KG1 (cell line): ENCODE measurements around the gene ARG1.
"Not testable (repeated sequence)": the region's sequence is repeated elsewhere in the genome, so short reads cannot be mapped to it uniquely, and the experiment has no call there.

Experiments used
- DNase-seq: peaks from one replicate; lab custom pipeline; 2025; lab: John Stamatoyannopoulos, UW

The ARG1 gene

GRCh38 chr6:131572686-131573415 lies at the start of gene ARG1:
Gene ARG1, plus strand, starts transcription at chr6:131573226. Its CDS starts 57 bp downstream, at chr6:131573283.
- DNase-seq: no peak

DNA sequence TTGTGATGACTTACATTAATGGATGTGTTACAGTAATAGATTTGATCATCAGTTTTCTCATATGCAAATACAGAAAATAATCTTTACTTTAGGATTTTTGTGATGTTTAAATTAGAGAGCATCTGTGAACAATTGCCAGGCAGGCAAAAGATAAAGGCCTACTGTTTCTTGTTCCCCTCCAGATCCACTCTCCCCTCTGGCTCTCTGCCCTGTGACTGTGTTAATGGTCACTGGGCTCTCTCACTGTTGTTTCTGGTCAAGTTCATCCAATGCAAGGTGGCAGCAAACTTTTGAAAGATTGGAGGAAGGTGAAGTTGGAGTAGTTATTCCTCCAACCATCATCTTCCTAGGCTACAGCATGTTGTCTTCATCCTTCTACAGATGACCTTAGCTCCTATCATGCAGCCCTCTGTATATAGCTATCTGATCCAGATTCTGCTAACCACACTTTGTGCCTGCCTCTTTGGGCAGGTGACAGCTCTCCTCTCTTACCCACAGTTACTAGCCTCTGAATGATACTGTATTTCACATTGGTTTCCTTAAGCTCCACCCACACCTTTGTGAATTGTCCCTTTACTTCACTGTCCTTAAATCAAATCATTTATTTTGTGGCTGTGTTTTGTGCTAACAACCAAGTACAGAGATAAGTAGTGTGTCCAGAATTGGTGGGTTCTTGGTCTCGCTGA lies 48.9 kb upstream of the ARG1 start:
- no peak for DNase-seq

DNA sequence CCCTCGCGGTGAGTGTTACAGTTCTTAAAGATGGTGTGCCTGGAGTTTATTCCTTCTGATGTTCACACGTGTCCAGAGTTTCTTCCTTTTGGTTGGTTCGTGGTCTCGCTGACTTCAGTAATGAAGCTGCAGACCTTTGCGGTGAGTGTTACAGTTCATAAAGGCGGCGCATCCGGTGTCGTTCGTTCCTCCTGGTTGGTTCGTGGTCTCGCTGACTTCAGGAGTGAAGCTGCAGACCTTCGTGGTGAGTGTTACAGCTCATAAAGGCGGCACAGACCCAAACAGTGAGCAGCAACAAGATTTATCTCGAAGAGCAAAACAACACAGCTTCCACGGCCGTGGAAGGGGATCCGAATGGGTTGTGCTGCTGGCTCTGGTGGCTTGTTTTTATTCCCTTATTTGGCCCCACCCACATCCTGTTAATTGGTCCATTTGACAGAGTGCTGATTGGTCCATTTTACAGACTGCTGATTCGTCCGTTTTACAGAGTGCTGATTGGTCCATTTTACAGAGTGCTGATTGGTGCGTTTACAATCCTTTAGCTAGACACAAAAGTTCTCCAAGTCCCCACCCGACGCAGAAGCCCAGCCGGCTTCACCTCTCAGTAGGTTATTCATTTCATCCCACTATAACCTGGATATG lies 48.2 kb upstream of the ARG1 start:
- no peak for DNase-seq

GRCh38 chr6:131530936-131531335 lies 42.1 kb upstream of the ARG1 start:
- not testable (repeated sequence) for DNase-seq

GRCh38 chr6:131531681-131532080 lies 41.3 kb upstream of the ARG1 start:
- not testable (repeated sequence) for DNase-seq

DNA sequence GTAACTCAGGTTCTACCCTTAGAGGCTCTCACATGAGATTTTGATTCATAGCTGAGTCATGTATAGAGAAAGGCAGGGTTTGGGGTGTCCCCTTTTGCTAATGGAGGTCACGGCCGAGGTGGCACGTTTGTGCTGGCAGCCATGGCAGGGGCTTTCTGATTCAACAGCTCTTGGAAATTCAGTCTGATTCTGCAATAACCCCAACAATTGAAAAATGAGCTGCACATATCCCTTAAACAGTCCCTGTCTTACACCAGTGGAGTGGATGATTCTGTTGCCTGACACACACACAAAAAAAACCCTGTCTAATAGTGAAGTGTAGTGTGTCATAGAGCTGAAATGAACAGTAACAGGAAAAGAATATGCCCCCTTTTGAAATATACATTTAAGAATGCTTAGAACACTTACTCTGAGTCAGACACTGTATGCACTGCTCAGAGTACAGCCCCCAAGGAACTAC lies 40.4 kb upstream of the ARG1 start:
- DNase-seq: no peak

DNA sequence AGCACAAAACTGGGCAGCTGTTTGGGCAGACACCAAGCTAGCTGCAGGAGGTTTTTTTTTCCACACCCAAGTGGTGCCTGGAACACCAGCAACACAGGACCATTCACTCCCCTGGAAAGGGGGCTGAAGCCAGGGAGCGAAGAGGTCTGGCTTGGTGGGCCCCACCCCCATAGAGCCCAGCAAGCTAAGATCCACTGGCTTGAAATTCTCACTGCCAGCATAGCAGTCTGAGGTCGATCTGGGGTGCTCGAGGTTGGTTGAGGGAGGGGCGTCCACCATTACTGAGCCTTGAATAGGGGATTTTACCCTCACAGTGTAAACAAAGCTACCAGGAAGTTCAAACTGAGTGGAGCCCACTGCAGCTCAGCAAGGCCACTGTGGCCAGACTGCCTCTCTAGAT lies 34.4 kb upstream of the ARG1 start:
- not testable (repeated sequence) for DNase-seq

DNA sequence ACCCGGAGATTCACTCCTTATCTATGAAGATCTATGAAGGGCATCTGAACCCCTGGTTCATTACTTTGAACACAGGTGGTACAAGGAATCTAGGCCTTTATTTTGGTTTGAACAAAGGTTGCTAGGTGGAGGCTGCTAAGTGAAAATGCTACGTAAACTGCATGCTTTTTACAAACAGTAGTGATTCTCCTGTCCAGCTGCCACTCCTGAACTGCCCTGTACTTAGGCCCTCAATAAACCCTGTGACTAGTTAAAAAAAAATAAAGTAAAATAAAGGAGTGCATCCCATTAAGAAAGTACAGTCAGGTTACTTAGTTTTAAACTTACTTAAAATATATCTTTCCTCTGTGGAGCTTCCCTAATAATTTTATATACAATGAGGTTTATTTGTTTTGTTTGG lies 27.7 kb upstream of the ARG1 start:
- DNase-seq: no peak

- DNase-seq: no peak
Observed at GRCh38 chr6:131547488-131547887, 25.5 kb upstream of the ARG1 start.

DNA sequence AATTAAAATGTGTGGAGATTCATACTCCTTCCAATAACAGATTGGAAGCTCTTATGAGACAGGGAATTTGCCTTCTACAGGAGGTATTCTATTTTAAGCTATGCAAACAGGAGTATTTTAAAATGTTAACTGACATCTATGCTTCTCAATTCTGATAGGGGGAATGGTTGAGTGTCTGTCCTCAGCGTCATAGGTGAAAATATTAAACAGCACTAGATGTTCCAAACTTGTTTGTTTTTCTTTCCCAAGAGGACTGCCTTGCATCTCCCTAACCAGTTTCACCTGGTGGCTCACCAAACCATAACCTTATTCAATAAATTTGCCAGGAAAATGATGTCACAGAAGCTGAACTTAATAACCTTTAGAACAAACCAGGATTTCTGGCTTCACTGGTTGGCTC lies 24.6 kb upstream of the ARG1 start:
- DNase-seq: no peak

GRCh38 chr6:131549811-131550210 lies 23.2 kb upstream of the ARG1 start:
- DNase-seq: no peak

DNA sequence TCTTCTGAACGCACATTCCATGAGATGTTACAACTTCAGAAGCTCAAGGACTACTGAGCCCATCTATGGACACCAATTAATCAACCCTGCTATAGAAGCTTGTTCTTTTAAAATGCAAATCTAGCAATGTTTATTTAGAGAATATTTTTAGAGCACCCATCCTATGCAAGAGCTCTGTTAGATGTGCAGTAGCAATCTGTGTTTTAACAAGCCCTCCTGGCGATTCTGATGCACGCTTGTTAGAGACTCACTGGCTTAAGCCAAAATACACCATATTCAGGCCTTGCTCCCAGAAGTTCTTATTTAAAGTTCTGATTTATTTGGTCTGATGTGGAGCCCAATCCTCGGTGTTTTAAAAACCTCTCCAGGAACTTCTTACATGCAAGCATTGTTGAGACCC lies 21.1 kb upstream of the ARG1 start:
- DNase-seq: no peak

- no peak for DNase-seq
Observed at GRCh38 chr6:131552572-131552971, 20.5 kb upstream of the ARG1 start.

GRCh38 chr6:131555992-131556391 lies 17.0 kb upstream of the ARG1 start:
- DNase-seq: no peak

DNA sequence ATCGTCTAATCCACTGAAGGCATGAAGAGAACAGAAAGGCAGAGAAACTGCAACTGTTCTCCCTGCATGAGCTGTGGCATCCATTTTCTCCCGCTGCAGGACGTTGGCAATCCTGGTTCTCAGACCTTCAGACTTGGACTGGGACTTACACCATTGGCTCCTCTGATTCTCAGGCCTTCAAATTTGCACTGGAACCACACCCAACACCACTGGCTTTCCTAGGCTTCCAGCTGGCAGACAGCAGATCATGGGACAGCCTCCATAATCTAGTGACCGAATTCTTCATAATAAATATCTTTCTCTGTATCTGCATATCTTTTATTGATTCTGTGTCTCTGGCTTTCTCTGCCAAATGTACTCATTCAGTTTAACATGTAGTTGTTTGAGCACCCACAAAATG lies 14.1 kb upstream of the ARG1 start:
- no peak for DNase-seq

- no peak for DNase-seq
Observed at GRCh38 chr6:131561925-131562707, 10.9 kb upstream of the ARG1 start.

- DNase-seq: no peak
Observed at GRCh38 chr6:131565056-131565455, 8.0 kb upstream of the ARG1 start.

DNA sequence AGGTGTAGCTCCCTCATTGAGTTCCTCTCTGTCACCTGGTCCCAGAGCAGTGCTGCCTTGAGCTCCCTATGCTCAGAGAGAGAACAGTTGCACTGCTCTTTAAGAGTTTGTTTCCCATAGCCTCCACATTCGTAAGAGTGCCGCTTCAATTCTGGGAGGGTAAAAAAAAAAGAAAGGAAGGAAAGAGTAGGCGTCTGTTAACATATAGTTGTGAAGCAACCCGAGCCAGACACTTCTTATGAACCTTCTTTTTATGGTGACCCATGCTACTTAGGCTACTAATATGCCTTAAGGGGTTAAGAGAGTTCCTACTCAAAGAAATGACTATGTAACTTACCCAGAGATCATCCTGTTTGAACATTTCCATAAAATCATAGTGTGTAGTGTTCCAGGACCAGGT lies 4.3 kb upstream of the ARG1 start:
- DNase-seq: no peak

GRCh38 chr6:131574133-131574532 lies 1.1 kb downstream of the ARG1 start:
- DNase-seq: no peak

- no peak for DNase-seq
Observed at GRCh38 chr6:131574686-131575085, 1.7 kb downstream of the ARG1 start.

GRCh38 chr6:131575834-131576478 lies 2.9 kb downstream of the ARG1 start:
- DNase-seq: no peak

GRCh38 chr6:131581523-131581922 lies 8.5 kb downstream of the ARG1 start:
- DNase-seq: no peak
